GM21529 (cell line): ENCODE measurements around the gene PROCA1.
A peak's percentile ranks its signal among the peaks of the same experiment; 100 is the strongest.

Experiments
- ATAC-seq: cut with Tn5 transposase; IDR thresholded peaks from one replicate; pipeline ENCODE4 v1.9.1; 2021; ENCODE audit not compliant: unreplicated experiment

Gene PROCA1

GRCh38 chr17:28711723-28712031 lies at the start of gene PROCA1:
Gene PROCA1, minus strand, starts transcription at chr17:28711888. Its CDS starts 228 bp downstream, at chr17:28711660.
- ATAC-seq: peak; percentile 21

DNA sequence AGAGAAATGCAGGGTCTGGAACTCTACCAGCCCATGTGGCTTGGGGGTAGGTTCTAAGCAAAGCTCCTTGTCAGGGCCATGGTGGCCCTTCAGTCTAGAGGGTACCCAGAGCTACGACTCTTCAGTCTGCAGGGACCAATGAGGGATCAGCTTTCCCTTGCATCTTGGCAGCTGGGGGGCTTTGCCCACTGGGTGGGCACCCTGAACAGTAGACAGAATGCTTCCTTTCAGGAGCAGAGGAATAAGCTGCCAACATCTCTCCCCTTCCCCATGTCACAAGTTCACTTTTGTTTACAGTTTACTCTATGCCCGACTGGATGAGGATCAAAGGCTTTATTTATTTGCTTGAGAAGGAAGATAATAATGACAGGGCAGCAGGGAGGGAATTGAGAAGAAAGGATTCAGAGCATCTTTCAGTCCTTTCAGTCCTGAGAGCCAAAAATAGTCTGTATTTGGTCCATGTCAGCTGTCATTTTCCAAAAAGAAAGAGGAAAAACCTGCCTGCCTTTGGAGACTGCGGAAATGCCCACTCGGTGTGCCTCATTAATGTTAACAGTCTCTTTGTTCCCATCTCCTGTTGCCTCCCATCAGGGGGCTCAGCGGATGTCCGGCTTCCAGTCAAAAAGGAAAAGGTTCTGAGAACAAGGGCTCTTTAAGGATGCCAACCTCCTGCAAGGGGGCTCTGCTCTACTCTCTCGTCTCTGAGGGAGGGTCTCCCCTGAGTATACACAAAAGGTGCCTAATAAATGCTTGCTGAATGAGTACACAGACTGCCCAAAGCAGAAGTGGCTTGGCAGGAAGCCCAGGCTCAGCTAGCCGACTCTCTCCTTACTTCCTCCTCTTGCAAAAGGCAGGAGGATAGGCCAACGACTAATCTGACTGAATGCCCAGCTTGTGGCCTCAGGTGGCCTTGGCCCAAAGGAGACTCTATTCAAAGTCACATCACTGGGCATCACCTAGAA lies 49.2 kb upstream of the PROCA1 start:
- ATAC-seq: no peak

DNA sequence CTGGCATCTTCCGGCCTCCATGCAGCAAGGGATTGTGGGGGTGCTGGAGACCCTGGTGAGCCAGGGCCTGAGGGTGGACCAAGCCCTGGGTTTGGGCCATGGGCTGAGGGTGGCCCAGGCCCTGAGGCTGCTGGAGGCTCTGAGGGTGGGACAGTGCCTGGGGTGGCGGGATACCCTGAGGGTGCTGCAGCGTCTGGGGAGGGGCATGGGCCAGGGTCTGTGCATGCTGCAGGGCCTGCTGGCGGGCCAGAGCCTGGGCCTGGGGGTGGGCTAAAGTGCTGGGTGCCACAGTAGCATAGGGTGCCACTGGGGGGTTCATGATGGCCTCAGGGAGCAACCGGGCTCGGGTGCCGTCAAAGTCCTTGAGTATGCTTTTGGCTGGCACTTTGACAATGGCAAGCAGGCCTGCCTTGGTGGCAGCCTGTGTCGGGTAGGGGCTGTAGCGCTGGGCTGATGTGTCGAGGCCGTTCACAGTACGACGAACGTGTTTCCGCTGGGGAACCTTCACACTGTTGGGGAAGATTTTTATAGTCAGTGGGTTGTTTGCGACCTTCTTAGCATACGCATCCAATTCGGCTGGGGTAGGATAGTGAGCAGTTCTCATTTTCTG lies 47.7 kb upstream of the PROCA1 start:
- ATAC-seq: no peak

- ATAC-seq: no peak
Measured at GRCh38 chr17:28758411-28759121, 46.9 kb upstream of the PROCA1 start.

GRCh38 chr17:28756049-28756804 lies 44.5 kb upstream of the PROCA1 start:
- ATAC-seq: no peak

DNA sequence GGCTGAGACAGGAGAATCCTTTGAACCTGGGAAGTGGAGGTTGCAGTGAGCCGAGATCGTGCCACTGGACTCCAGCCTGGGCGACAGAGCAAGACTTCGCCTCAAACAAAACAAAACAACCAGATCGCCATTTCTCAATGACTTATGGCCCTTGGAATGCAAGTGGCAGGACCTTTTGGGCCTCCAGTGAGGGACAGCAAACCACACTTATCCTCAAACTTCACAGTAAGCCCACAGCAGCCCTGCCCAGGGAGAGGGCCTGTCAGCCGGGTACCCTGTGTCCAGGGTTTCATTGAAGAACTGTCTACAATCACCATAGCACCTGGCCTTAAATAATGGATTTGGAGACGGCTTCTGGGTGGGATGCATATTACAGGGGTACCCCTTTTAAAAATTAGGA lies 43.8 kb upstream of the PROCA1 start:
- no peak for ATAC-seq

DNA sequence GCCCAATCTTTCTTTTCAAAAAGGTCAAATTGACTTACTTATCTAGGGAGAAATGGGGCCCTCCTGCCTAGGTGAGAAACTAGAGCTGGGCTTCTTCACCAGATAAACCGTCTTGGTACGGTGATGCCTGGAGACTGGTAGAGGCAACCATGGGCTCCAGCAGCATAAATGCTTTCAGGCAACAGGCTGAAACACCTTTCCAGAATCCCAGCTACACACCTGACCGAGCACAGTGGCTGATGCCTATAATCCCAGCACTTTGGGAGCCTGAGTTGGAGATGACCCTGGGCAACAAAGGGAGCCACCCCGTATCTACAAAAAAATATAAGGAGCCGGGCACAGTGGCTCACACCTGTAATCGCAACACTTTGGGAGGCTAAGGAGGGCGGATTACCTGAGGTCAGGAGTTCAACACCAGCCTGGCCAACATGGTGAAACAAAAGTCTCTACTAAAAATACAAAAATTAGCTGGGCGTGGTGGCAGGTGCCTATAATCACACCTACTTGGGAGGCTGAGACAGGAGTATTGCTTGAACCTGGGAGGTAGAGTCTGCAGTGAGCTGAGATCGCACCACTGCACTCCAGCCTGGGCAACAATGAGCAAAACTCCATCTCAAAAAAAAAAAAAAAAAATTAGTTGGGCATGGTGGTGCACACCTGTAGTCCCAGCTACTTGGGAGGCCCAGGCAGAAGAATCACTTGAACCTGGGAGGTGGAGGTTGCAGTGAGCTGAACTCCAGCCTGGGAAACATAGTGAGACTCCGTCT lies 40.1 kb upstream of the PROCA1 start:
- no peak for ATAC-seq

DNA sequence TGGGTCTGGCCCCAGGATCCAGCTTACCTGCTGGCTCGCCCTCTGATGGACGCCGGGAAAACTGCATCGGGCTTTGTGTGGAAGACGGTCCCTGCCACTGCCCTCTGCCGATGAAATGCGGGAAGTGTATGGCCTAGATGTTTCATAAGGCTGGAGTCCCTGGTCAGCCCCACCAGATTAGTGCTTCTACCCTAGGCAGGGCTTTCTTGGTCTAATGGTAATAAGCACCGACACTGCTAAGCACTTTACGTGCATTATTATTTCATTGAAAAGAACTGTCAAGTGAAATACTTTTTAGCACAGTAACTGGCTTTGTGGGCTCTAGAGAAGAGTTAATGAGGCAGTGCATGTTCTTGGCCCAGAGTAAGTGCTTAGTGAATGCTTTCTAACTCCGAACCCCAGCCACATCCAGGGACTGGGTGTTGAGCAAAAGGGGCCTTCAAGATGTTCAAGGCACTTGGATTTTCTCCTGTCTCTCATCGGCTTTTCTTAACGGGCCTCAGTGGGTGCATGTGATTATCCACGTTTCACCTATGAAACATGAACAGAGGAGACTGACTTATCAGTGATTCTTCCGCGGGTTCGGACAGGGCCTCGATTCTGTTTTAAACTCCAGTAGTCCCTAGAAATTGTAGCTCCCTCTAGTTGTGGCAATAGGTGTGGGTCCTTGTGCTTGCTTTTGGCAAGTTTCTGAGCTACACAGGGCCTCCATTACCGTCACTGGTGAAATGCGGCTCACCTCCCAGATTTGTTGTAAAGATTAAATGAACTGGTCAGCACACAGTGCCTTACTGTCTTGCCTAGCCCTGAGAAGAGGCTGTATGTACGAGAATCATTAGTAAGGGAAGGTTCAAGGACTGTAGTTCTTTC lies 38.7 kb upstream of the PROCA1 start:
- ATAC-seq: peak; percentile 68

DNA sequence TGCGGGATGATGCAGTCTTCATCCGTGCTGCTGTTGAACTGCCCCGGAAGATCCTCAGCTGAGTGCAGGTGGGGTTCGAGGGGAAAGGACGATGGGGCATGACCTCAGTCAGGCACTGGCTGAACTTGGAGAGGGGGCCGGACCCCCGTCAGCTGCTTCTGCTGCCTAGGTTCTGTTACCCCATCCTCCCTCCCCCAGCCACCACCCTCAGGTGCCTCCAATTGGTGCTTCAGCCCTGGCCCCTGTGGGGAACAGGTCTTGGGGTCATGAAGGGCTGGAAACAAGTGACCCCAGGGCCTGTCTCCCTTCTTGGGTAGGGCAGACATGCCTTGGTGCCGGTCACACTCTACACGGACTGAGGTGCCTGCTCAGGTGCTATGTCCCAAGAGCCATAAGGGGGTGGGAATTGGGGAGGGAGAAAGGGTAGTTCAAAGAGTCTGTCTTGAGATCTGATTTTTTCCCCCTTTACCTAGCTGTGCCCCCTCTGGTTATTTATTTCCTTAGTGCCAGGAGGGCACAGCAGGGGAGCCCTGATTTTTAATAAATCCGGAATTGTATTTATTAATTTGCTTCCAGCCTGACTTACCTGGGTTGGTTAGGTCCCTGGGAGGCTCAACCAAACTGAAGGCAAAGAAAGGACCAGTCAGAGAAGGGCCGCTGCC lies 38.0 kb upstream of the PROCA1 start:
- no peak for ATAC-seq

DNA sequence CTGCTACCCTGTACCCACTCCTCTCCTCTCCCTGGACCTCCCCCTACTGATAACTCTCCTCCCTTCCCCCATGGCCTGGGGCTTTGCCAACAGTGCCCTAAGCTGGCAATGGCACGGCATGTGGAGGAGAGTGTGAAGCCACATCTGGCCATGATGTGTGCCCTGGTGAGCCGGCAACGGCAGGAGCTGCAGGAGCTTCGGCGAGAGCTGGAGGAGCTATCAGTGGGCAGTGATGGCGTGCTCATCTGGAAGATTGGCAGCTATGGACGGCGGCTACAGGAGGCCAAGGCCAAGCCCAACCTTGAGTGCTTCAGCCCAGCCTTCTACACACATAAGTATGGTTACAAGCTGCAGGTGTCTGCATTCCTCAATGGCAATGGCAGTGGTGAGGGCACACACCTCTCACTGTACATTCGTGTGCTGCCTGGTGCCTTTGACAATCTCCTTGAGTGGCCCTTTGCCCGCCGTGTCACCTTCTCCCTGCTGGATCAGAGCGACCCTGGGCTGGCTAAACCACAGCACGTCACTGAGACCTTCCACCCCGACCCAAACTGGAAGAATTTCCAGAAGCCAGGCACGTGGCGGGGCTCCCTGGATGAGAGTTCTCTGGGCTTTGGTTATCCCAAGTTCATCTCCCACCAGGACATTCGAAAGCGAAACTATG lies 37.3 kb upstream of the PROCA1 start:
- ATAC-seq: no peak

GRCh38 chr17:28747801-28748750 lies 36.4 kb upstream of the PROCA1 start:
- no peak for ATAC-seq

DNA sequence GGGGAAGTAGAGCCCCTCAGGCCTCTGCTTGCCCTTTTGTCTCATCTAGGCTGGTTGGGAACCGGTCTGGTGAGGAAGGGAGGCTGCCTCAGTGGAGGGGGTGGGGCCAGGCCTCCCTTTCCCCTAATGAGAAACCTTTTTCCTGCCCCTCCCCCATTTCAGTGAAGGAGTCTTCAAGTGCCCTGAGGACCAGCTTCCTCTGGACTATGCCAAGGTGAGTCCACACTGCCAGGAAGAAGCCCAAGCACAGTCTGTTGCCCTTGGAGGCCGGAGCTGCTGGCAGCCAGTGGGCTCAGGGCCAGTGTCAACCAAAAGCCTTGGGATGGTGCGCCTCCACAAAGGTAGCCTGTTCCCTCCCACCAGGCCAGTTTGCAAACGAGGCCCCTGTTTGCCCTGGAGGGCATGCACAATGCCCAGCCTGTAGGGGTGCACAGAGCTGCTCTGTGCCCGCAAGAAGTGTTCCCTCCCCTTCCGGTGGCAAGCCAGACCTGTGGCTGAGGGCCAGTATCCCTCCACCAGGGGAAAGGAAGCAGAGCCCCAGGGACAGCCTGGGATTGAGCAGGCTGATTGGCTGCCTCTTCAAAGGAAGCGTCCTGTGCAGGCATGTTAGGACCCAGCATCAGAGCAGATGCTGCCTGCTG lies 35.5 kb upstream of the PROCA1 start:
- ATAC-seq: no peak

GRCh38 chr17:28746611-28747050 lies 34.9 kb upstream of the PROCA1 start:
- no peak for ATAC-seq

DNA sequence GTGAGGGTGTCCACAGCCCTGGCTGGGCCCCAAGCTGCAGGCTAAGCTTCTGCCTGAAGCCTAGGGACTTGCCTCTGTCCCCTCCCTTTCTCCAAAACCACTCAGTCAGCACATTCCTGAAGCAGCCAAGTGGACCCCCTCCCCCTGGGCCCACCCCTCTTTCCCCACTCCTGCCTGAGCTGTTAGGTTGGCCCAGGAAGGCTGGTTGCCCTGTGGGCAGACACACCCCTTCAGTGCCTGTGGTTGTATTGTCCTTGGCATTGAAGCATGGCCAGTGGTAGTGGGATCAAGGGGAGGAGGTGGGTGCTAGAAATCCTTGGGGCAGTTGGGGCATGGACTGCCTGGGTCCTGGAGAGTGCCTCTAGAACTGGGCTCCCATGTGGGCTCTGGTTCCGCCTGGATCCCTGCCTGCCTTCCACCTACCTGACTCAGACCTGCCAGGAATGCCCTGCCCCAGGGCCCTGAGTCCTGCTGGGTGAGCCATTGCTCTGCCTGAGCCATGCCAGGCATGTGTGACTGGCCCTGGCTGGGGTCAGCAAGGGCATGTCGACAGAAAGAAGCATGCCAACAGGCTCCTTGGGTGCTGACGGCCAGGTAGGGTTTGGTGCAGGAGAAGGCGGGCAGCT lies 34.2 kb upstream of the PROCA1 start:
- ATAC-seq: no peak

GRCh38 chr17:28744972-28745785 lies 33.5 kb upstream of the PROCA1 start:
- no peak for ATAC-seq
